NOMO-1 (cell line): ENCODE results near the gene FAM120A.

Source experiments
- DNase-seq, 2 experiments: peaks; one replicate each; lab custom pipeline; 2025; ENCODE audit not compliant: unreplicated experiment in 2 of 2; lab: John Stamatoyannopoulos, UW

Gene FAM120A

DNA sequence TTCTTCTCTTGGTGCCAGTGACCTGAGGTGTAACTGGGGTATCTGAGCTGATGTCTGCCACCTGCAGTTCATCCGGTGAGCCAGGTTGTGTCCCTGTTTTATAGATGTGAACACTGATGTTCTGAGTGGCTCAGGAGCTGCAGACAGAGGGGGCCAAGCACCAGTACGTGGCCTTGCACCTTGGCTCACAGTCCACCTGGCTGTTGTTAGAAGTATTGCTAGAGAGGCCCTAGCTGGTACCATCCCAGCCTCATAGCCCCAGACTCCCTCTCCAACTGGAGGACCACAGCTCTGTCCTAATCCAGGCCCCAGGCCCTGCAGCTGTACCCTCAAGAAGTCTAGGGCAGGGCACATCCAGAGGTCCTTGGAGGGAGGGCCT is 141.1 kb downstream of the FAM120A start:
- no peak for DNase-seq

DNA sequence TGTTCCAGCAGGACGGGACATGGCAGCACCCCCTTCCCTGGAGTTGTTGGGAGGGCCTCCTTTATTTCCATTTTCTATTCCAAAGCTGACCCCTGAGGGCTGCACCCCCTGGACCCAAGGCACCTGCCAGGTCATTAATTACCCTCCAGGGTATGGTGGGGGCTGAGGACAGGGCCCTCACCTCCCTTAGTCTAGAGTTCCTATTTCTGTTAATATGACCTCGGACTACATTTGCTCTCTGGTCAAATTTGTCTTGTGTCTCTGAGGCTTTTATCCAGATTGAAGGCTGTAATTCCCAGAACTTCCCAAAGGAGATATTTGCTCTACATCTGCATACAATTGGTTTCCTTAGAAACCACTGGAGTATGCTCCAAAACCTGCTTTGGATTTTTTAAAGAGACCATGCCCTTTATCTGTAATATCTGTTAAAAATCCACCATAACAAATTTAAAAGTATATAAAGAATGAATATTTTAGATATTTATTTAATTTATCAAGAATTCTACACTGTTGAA is 141.7 kb downstream of the FAM120A start:
- DNase-seq, result no peak

DNA sequence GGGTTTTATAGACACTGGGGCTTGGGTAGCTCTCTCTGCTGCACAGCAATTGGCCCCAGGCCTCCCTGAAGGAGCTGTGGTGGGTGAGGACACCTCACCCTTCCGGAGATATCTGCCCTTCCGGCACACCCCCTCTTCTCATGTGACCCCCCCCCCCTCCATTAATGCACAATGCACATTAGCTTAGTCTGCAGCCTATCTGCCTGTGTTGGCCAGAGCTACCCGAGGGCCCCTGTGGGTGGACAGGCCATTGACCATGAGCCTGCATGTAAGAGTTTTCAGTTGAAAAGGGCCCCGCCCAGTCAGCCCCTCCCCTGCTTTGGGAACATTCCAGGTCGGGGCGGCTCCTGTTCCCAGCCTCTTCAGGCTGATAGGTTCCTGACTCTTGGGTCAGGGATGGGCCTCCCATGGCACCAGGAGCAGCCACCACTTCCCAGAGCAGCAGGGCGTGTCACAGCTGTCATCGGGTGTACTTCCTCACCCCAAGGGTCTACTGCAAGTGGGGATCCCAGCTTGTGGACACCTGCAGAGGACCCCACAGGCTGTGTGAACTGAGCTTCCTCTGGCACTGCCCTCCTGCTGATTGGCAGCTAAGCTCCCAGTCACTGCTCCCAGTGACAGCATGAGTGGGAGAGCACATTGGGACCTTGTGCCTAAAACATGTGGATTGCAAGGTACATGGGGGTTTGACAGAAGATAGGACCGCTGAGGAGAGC is 142.7 kb downstream of the FAM120A start:
- DNase-seq, result no peak

DNA sequence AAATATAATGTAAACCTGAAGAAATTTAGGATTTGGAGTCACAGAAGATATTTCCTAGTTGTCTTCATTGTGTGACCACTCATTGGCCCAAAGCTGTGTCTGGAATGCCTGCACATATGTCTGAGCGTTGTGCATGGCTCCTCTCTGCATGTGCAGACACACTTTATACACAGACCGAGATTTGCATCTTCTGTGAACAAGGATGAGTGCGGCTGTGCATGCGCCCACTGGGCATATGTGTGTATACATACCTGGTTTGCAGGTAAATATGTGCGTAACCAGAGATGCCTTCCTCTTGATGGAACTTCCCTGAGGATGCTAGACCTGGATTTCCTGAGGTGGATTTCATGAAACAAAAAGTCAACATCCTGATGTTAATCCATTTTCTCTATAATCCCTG is 144.0 kb downstream of the FAM120A start:
- no peak for DNase-seq

DNA sequence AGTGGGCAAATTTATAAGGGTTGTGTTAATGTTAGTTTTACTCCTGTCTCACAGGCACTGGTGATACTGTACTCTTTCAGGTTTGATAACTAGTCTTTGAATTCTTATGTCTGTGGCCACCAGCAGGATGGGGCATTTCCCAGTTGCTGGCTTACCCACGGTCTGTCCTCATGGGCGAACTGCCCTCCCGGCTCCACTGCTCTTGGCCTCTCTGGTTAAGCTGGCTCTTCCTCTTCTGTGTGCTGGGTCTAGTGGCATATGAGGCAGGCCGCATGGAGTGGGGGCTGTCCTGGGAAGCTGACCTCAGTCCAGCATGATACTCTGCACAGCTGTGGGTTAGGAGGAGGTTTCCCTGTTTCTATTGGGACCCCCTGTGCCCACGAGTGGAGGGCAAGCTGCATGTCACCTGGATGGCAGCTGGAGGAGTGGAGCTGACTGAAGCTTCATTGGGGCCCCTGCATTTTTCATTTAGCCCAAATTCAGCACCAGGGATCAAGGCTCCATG is 144.4 kb downstream of the FAM120A start:
- no peak for DNase-seq

DNA sequence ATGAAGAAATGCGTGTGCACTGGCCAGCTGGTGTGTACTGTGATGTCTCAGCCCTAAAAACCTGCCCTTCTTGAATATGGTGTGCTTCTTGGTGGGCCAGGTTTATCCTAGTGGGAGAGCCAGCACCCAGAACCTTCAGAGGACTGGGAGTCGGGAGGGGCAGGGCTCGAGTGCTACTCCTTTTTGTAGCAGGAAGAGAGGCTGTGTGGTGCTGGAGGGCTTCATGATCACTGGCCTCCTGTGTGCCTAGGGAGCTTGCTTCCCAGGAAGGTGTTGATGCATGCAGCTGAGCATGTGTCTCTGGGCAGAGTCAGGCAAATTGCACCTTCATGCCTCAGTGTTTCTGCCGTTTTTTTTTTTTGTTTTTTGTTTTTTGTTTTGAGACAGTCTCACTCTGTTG is 144.9 kb downstream of the FAM120A start:
- no peak for DNase-seq

DNA sequence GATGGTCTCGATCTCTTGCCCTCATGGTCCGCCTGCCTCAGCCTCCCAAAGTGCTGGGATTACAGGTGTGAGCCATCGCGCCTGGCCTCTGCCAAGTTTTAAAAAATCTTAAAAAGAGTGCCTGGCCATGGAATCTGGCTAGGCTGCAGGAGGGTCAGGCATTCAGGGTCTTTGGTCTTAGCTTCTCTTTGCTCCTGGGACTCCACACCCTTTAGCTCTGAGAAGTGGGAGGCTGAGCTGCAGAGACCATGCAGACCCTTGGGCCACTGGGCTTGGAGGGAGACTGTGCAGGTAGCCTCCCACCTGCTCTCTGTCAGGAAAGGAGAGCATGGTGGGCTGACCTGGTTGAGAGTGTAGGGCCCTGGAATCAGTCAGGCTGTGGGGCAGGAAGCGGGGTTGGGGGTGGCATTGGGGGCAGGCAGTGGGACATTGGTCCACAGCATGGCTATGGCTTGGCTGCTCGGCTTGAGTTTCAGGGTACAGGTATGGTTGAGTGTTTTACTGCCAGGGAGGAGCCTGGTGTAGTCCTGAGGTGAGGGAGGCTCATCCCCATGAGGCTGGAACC is 145.7 kb downstream of the FAM120A start:
- DNase-seq, result no peak

DNA sequence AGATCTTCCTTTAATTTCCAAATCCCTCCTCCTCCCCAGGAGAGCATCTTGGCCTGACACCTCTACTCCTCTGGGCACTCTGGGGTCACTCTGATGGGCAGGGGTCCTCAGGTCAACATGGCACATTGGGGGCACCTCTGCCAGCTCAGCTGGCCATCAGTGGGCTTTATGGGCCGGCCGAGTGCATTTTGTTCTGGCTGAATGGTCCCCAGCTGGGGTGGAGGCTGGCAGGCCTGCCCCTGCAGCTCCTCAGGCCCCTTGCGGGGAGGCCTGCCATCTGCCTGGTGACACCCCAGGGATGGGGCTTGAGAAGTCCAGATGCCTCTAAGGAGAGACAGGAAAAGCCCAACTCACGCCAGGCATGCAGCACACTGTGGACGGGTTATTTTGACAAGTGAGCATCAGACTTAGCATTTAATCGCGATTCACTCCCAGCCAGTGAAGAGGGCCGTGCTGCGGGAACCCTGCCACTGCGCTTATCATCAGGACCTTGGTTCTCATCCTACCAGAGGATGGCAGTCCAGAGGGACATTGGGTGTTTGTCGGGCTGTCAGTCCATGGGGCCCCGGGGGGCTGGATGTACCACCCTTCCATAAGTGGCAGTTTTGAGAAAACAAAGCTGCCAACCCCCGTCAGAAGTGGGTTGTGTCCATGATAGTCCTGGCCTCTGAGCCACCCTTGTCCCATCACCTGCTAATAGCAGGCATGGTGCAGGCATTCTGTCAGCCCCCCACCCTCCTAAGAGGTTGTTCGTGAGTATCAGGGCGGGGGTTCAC is 146.6 kb downstream of the FAM120A start:
- no peak for DNase-seq

DNA sequence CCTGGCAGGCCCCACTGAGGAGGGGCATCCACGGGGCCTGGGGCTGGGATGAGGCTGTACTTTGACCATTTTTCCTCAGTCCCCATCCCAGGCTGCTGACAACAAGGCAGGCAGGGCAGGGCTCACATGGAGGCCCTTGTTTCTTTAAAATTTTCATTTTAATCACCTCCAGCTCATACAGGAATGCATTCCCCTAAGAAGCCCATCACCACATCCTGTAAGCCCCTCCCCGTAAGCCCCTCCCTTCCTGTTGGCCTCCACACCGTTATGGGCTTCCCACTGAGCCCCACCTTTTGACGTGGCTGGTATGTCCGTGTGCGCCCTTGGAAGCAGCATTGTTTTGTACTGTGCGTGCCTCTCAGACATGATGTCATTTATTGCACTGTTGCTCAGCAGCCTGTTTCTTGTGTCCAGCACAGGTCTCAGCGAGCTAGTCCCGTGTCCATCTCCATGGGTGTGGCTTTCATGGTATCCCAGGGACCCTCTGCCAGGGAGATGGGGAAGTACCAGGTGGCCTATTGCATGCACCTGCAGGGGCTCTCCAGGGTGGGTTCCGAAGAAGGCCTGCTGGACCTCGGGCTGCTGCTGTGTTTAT is 147.3 kb downstream of the FAM120A start:
- no peak for DNase-seq

DNA sequence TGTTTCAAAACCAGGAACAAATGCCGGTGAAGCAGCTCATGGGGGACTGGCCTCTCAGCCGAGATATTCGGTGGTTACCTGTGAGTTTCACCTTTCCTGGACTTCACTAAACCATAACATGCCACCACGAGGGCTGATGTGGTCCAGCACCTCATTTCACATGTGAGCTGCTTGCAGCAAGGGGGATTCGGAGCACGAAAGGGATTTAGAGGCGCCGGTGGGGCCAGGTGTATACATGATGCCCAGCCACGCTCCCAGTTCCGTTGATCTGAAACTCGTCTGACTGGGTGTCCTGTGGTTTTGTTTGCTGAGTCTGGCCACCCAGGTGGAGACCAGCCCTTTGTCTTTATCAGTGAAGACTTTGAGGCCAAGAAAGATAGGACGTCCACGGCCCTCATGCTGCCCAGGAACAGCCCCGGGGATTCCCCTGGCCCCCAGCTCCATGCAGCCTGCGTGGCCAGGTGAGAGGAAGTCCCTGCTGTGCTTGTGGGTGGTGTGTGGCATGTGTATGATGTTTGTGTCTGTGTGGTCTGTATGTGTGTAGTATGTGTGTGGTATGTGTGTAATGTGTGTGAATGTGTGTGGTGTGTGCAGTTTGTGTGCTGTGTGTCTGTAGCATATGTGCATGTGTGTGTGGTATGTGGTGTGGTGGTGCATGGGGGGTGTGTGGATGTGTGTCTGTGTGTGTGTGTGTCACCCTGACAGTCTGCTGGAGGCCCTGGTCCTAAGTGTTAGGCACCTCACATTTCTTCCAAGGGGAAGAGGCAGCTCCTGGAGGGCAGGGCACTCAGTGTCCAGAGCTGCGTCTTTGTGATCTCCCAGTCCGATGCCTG is 148.3 kb downstream of the FAM120A start:
- no peak for DNase-seq

DNA sequence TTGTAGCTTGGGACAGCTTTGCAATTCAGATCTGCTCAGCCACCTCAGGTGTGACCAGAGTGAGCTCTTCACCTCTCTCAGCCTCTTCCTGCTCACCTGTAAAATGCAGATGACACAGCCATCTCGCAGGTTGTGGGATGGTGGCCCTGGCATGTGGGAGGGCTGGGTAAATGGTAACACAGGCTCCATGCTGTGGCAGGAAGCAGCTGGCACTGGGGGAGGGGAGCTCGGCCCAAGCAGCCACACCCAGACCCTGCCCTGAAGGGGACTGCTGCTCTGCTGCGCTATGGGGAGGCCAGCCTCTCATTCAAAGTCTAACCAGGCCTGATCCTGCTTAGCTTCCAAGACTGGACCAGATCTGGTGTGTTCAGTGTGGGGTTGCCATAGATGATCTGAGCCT is 149.0 kb downstream of the FAM120A start:
- DNase-seq, result no peak

DNA sequence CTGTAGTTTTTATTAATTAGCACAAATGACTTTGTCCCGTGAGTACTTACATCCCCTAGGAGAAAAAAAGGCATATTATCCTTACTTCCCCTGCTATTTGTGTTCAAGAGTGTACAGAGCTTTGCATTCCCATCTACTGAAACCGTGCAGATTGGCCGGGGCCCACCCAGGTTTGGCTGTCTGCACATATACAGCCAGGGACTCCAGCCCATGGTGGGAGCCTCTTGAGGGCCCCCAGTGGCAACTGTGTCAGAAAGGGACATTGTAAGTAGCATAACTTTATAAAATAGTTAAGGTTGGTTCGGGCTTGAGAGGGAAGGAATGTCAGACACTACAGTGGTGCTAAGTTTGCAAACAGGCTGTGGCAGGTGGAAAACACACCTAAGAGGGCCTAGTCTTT is 149.6 kb downstream of the FAM120A start:
- DNase-seq, result no peak

DNA sequence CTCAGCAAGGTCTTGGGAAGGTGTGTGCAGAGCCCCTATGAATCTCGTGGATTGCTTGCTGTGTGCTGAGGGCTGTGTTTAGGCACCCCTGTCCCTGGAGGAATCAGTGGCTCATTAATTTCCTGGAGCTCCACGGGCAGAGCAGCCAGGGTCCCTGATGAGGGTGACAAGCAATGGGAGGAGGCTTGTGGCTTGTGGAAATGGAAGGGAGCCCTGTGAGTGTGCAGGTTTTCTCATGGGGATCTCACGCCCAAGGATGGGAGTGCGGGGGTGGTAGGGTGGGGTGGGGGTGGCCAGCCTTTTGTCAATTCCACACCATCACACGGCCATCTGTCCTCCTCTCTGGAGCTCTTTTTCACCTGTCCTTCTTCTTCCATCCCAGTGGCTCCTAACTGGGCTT is 150.2 kb downstream of the FAM120A start:
- no peak for DNase-seq

DNA sequence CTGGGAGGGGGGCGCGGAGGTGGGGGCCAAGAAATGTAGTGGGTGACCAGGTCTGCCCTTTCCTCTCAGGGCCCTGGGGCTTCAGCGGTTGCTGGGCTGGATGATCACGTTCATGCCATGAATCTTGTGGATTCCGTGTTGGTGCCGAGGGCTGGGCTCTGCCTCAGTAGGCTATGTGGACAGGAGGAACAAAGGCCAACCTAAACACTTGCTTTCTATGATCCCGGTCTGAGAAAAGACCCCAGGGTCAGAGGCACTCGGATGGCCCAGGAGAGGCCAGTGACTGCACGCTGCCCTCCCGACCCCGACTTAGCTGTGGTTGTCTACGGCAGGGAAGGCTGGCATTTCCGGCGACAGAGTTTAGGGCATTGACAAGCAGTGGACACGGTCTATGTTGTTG is 151.5 kb downstream of the FAM120A start:
- no peak for DNase-seq

DNA sequence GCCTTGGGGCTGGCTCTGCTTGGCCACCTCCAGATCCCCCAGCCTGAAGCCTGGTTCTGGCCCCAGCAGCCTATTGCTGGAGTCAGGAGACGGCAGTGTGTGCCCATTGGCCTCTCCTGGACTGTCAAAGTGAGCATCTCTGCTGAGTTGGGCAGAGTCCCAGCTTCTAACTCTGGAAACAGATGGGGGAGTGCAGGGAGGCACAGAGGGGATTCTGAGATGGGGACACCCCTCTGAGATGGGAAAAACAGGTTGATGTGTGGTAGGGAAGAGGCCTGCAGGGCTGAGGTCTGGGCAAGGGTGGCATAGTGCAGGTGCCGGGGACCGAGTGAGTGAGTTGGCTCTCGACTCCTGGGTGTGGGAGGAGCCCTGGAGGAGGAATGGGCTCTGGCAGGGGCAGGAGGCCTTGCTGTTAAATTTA is 152.4 kb downstream of the FAM120A start:
- no peak for DNase-seq

DNA sequence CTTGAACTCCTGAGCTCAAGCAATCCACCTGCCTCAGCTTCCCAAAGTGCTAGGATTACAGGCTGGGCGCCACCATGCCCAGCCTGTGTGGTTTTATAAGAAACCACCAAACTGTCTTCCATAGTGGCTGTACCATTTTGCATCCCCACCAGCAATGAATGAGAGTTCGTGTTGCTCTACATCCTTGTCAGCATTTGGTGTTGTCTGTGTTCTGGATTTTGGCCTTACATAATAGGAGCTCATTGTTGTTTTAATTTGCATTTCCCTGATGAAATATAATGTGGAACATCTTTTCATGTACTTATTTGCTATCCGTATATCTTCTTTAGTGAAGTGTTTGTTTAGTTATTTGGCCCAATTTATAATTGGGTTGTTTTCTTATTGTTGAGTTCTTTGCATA is 154.7 kb downstream of the FAM120A start:
- no peak for DNase-seq

DNA sequence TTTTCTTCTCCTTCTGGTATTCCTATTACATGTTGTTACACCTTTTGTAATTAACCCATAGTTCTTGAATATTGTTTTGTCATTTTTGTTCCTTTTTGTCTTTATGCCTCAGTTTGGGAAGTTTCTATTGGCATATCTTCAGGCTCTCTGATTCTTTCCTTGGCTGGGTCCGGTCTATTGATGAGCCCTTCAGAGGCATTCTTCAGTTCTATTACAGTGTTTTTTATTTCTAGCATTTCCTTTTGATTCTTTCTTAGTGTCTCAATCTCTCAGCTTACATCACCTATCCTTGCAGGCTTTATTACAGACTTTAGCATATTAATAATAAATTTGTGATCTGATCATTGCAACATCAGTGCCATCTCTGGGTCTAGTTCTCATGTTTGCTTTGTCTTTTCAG is 158.7 kb downstream of the FAM120A start:
- no peak for DNase-seq

DNA sequence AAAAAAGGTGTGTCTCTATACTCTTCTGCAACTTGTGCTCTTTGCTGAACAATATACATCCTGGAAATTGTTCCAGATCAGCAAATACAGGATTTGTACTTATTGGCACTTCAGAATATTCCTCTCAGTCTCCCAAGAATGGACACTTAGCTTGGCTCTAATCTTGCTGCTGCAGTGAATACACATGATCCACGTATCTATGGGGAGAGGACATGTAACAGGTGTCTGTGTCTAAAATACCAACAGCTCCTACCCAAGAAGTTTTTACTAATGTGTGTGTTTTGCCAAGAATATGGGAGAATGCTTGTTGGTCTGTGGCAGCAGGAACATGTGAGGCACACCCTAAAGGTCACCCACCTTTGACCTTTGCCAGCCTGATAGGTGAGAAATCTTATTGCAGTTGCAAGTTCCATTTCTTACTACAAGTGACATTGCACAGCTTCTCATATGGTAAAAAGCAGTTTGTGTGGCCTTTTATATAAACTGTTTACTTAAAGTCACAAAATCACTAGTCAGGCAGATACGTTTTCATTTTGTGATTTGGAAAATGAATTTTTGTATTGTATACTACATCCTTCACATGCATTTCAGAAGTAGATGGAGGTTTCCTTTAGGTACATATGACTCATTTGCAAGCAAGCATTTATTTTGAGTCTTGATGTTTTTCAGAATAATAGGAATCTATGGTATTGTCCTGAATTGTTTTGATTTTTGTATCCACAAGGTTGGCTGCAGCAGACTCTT is 160.7 kb downstream of the FAM120A start:
- DNase-seq, result no peak

DNA sequence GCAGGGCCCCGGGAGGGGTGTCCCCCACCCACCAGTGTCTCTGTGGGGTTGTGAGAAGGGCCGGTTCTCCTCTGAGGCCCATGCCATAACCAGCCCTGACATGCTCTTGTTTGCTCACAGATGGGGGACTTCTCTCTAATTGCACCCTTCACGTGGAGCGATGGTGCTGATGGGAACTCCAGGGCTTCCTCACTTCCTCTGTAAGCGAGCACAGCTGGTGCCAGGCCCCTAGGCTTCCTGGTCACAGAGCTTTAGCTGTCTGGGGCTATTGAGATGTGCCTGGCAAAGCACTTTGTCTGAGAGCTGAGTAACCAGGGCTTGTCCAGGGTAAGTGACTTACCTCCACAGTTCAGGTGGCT is 161.3 kb downstream of the FAM120A start:
- DNase-seq, result no peak

DNA sequence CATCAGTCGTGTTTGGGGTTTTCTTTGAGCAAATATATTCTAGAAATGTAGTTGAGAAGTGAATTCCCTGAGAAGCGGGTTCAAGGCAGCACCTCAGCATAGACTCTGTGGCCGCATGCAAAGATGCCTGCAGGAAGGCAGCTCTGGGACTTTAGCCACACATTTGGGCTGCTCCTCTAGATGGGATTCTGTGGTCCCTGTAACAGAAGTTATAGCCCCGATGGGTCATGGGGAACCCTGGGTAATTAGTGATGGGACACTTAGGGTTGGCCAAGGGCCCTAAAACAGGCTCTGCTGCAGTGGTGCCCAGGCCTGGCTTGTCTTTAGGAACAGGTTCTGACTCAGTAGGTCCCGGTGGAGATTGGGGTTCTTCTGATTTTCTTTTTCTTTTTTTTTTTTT is 161.7 kb downstream of the FAM120A start:
- DNase-seq, result no peak
